ENCODE results near the gene TBC1D2.

DNA sequence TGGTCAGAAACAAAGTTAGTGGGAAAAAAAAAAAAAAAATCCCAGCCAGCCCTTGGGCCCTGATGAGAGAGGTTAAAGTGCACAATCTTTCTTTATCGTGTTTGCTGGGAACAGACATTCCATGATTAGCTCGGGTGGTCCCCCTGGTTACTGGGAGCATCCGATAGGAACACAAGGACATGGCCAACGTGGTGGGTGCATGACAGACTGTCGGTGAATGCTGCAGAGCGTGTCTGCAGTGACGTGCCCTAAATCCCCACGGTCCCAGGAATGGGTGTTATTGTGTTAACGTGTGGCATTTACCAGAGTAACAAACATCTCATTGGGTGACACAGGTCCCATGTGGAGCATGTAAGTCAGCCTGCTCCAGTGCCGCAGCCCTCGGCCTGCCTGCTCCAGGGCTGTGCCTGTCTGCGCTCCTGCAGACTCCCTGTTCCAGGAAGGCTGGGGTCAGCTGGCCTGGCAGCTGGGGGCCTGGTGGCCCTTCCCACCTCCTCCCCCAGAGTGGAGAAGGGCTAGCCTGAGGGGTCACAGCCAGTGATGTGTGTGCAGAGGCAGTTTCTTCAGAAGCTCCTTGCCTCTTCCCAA is 34.3 kb upstream of the TBC1D2 start:
- TF ChIP-seq POLR2A (IDR thresholded peaks at IDR 0.05; ENCODE audit: low read depth, low read length) (no peak), TAF1 (IDR thresholded peaks at IDR 0.05; ENCODE audit: borderline replicate concordance, low read depth, low read length) (no peak)

All from GM12892 (cell line).